RWPE2 (cell line): ENCODE results near the gene ARF1.
A peak's percentile ranks its signal among the peaks of the same experiment; 100 is the strongest.

Source experiments
- ATAC-seq: fragments of 200-7000 bp; cut with Tn5 transposase; 3 replicates; pipeline ENCODE4 v1.9.1; 2021; ENCODE audit warnings: low read depth
- DNase-seq: peaks from one replicate; pipeline ENCODE4 v3.0.0-alpha.2; 2020; ENCODE audit warnings: low spot score
- H3K27ac ChIP-seq: fragments of 450-650 bp; 2 replicates; pipeline ENCODE4 v1.5.1; 2017; ENCODE audit warnings: mild to moderate bottlenecking; ENCODE audit not compliant: poor library complexity, severe bottlenecking
- H3K27me3 ChIP-seq: fragments of 250-450 bp; sonication (Bioruptor Pico); 2 replicates; pipeline ENCODE4 v1.5.1; 2021; ENCODE audit warnings: mild to moderate bottlenecking, moderate library complexity; ENCODE audit not compliant: insufficient read depth, poor library complexity, severe bottlenecking
- H3K36me3 ChIP-seq: fragments of 250-450 bp; sonication (Bioruptor Pico); 2 replicates; pipeline ENCODE4 v1.5.1; 2020; ENCODE audit warnings: low read depth, mild to moderate bottlenecking, moderate library complexity
- H3K4me1 ChIP-seq: fragments of 250-450 bp; sonication (Bioruptor Pico); 2 replicates; pipeline ENCODE4 v1.5.1; 2021; ENCODE audit warnings: mild to moderate bottlenecking, moderate library complexity; ENCODE audit not compliant: insufficient read depth, poor library complexity, severe bottlenecking
- H3K4me3 ChIP-seq: fragments of 250-450 bp; sonication (Bioruptor Pico); 2 replicates; pipeline ENCODE4 v1.5.1; 2021; ENCODE audit warnings: mild to moderate bottlenecking, moderate library complexity; ENCODE audit not compliant: severe bottlenecking
- H3K9me3 ChIP-seq: fragments of 250-450 bp; sonication (Bioruptor Pico); 2 replicates; pipeline ENCODE4 v1.5.1; 2021; ENCODE audit warnings: mild to moderate bottlenecking, moderate library complexity; ENCODE audit not compliant: severe bottlenecking
- CTCF ChIP-seq: fragments of 450-650 bp; IDR thresholded peaks from one replicate; pipeline ENCODE4 v1.5.1; 2017; ENCODE audit warnings: mild to moderate bottlenecking, moderate library complexity; ENCODE audit not compliant: poor library complexity, severe bottlenecking

Gene ARF1

GRCh38 chr1:228045405-228045804 is 37.1 kb upstream of the ARF1 start:
- DNase-seq (no peak), ATAC-seq (no peak)
- H3K27ac ChIP-seq = no peak overlapping the region
- no peaks in the 10 kb centered on the region for H3K36me3 ChIP-seq
- no peaks in the 10 kb centered on the region for H3K27me3 ChIP-seq
- H3K9me3 ChIP-seq = no peaks in the 10 kb centered on the region
- no peak overlapping the region for H3K4me3 ChIP-seq
- peaks cover 18% of the 10 kb centered on the region for H3K4me1 ChIP-seq
- TF ChIP-seq CTCF = no peak

GRCh38 chr1:228045871-228046270 is 36.6 kb upstream of the ARF1 start:
- H3K27ac ChIP-seq = no peak overlapping the region
- H3K4me1 ChIP-seq = peaks cover 18% of the 10 kb centered on the region
- no peak for TF ChIP-seq CTCF
- no peaks in the 10 kb centered on the region for H3K36me3 ChIP-seq
- peak; percentile 30 for DNase-seq
- no peak overlapping the region for H3K4me3 ChIP-seq
- ATAC-seq = peak; percentile 70
- no peaks in the 10 kb centered on the region for H3K27me3 ChIP-seq
- no peaks in the 10 kb centered on the region for H3K9me3 ChIP-seq

- H3K27me3 ChIP-seq = no peaks in the 10 kb centered on the region
- no peaks in the 10 kb centered on the region for H3K9me3 ChIP-seq
- H3K4me3 ChIP-seq = no peak overlapping the region
- no peak overlapping the region for H3K27ac ChIP-seq
- no peak for TF ChIP-seq CTCF
- H3K36me3 ChIP-seq = no peaks in the 10 kb centered on the region
- peaks cover 18% of the 10 kb centered on the region for H3K4me1 ChIP-seq
- ATAC-seq (no peak), DNase-seq (no peak)
These were observed 35.9 kb upstream of the ARF1 start for GRCh38 chr1:228046421-228047182.

GRCh38 chr1:228047183-228047466 is 35.4 kb upstream of the ARF1 start:
- no peak for TF ChIP-seq CTCF
- no peak for ATAC-seq

GRCh38 chr1:228048120-228048519 is 34.4 kb upstream of the ARF1 start:
- H3K27ac ChIP-seq = no peak overlapping the region
- H3K27me3 ChIP-seq = no peaks in the 10 kb centered on the region
- H3K9me3 ChIP-seq = no peaks in the 10 kb centered on the region
- no peak overlapping the region for H3K4me3 ChIP-seq
- DNase-seq = no peak
- no peak for ATAC-seq
- peaks cover 17% of the 10 kb centered on the region for H3K4me1 ChIP-seq
- H3K36me3 ChIP-seq = no peaks in the 10 kb centered on the region
- TF ChIP-seq CTCF = no peak

More at GRCh38 chr1:228047183-228047466, 35.4 kb upstream of the ARF1 start:
- Histone ChIP-seq H3K4me1 (peaks cover 18% of the 10 kb centered on the region), H3K27me3 (no peaks in the 10 kb centered on the region), H3K4me3 (no peak overlapping the region), H3K36me3 (no peaks in the 10 kb centered on the region), H3K27ac (no peak overlapping the region), H3K9me3 (no peaks in the 10 kb centered on the region)
- DNase-seq = no peak
